Neural cell (in vitro differentiated cells): ENCODE results near the gene OR12D3. TPM values are rescaled to one million over a fixed set of nuclear protein-coding genes. Genes with fewer than 3 reads are reported as not detected.

ENCODE experiments used
- H2AFZ ChIP-seq: fragments of 200-600, 300-800 bp; sonication (generic), shearing (Covaris generic); 2 replicates; pipeline ENCODE4 v1.6.0; 2014; ENCODE audit warnings: low read depth, mild to moderate bottlenecking, antibody characterized with exemption, low read length, moderate library complexity
- H3F3A ChIP-seq: fragments of 200-600 bp; shearing (Covaris generic); 2 replicates; pipeline ENCODE4 v1.6.1; 2016; ENCODE audit warnings: mild to moderate bottlenecking, moderate library complexity, mixed read lengths, antibody characterized with exemption, low read length; ENCODE audit not compliant: insufficient read depth, poor library complexity, severe bottlenecking
- H3K27ac ChIP-seq: fragments of 200-600, 300-800 bp; sonication (generic), shearing (Covaris generic); 2 replicates; pipeline ENCODE4 v1.5.1; 2014; ENCODE audit warnings: mild to moderate bottlenecking, low read length, moderate library complexity
- H3K27me3 ChIP-seq: fragments of 300-800, 200-600 bp; sonication (generic), shearing (Covaris generic); 2 replicates; pipeline ENCODE4 v1.6.0; 2014; ENCODE audit warnings: mild to moderate bottlenecking, low read depth, low read length, moderate library complexity; ENCODE audit not compliant: insufficient read depth
- H3K36me3 ChIP-seq: fragments of 300-800, 200-600 bp; sonication (generic), shearing (Covaris generic); 2 replicates; pipeline ENCODE4 v1.5.1; 2014; ENCODE audit warnings: mild to moderate bottlenecking, antibody characterized with exemption, low read length, moderate library complexity; ENCODE audit not compliant: insufficient read depth
- H3K4me2 ChIP-seq: fragments of 300-800, 200-600 bp; sonication (generic), shearing (Covaris generic); 2 replicates; pipeline ENCODE4 v1.6.0; 2014; ENCODE audit warnings: mild to moderate bottlenecking, low read length
- H3K4me3 ChIP-seq: fragments of 300-800, 200-600 bp; sonication (generic), shearing (Covaris generic); 2 replicates; pipeline ENCODE4 v1.5.1; 2014; ENCODE audit warnings: mild to moderate bottlenecking, low read length, moderate library complexity
- H3K79me2 ChIP-seq: fragments of 200-600 bp; shearing (Covaris generic); replicated peaks from 2 replicates; pipeline ENCODE4 v1.6.0; 2014; ENCODE audit warnings: mild to moderate bottlenecking, low read length, moderate library complexity; ENCODE audit not compliant: insufficient read depth
- H3K9ac ChIP-seq: fragments of 300-800, 200-600 bp; sonication (generic), shearing (Covaris generic); 2 replicates; pipeline ENCODE4 v1.6.1; 2016; ENCODE audit warnings: mild to moderate bottlenecking, low read length, mixed read lengths
- H3K9me2 ChIP-seq: fragments of 200-600 bp; shearing (Covaris generic); 2 replicates; pipeline ENCODE4 v1.6.1; 2016; ENCODE audit warnings: mild to moderate bottlenecking, low read length, mixed read lengths; ENCODE audit not compliant: insufficient read depth
- H3K9me3 ChIP-seq: fragments of 200-600, 300-800 bp; sonication (generic), shearing (Covaris generic); 2 replicates; pipeline ENCODE4 v1.6.1; 2016; ENCODE audit warnings: mild to moderate bottlenecking, mixed run types, low read length, moderate library complexity, mixed read lengths
- H4K20me1 ChIP-seq: fragments of 200-600 bp; shearing (Covaris generic); 2 replicates; pipeline ENCODE4 v1.6.1; 2016; ENCODE audit warnings: mild to moderate bottlenecking, mixed run types; ENCODE audit not compliant: insufficient read depth
- EP300 ChIP-seq: fragments of 450-650 bp; conservative IDR thresholded peaks from 2 replicates; pipeline ENCODE4 v1.6.1; 2014; ENCODE audit warnings: antibody characterized with exemption, mild to moderate bottlenecking, moderate library complexity; ENCODE audit not compliant: poor library complexity, severe bottlenecking
- EZH2 ChIP-seq: fragments of 200-600, 300-800 bp; shearing (Covaris generic), sonication (generic); IDR thresholded peaks from 2 replicates; pipeline ENCODE4 v1.6.1; 2014; ENCODE audit warnings: antibody characterized with exemption, low read length, borderline replicate concordance, mild to moderate bottlenecking; ENCODE audit not compliant: insufficient read depth, poor library complexity, severe bottlenecking
- MXI1 ChIP-seq: fragments of 450-650 bp; conservative IDR thresholded peaks from 2 replicates; pipeline ENCODE4 v1.6.1; 2014; ENCODE audit warnings: antibody characterized with exemption, mild to moderate bottlenecking; ENCODE audit not compliant: poor library complexity, severe bottlenecking
- POLR2AphosphoS5 ChIP-seq: IDR thresholded peaks from 2 replicates; pipeline ENCODE4 v1.6.1; 2012
- RAD21 ChIP-seq: fragments of 450-650 bp; conservative IDR thresholded peaks from 2 replicates; pipeline ENCODE4 v1.6.1; 2014; ENCODE audit warnings: antibody characterized with exemption, mild to moderate bottlenecking, moderate library complexity
- SMC3 ChIP-seq: fragments of 450-650 bp; conservative IDR thresholded peaks from 2 replicates; pipeline ENCODE4 v1.6.1; 2014; ENCODE audit warnings: antibody characterized with exemption, mild to moderate bottlenecking, moderate library complexity; ENCODE audit not compliant: poor library complexity
- TAF1 ChIP-seq: IDR thresholded peaks from 2 replicates; pipeline ENCODE4 v1.6.1; 2012; ENCODE audit warnings: low read depth
- polyA plus RNA-seq: library from polyadenylated mRNA; depleted of rRNA; stranded (reverse); fragments of >200 nt; gene quantifications from 2 replicates; pipeline ENCODE4 v1.2.3, GENCODE V29; 2014
- TF ChIP-seq, protein P1 (sequence below): fragments of 450-650 bp; IDR thresholded peaks from 2 replicates; pipeline ENCODE4 v1.5.1; 2014; ENCODE audit warnings: antibody characterized with exemption, mild to moderate bottlenecking, moderate library complexity; ENCODE audit not compliant: poor library complexity, severe bottlenecking
- TF ChIP-seq, protein P2 (sequence below): IDR thresholded peaks from 2 replicates; pipeline ENCODE4 v1.6.1; 2012; ENCODE audit warnings: borderline replicate concordance

OR12D3 gene
- polyA plus RNA-seq, 1 donor from 2014 or later, result not detected

DNA sequence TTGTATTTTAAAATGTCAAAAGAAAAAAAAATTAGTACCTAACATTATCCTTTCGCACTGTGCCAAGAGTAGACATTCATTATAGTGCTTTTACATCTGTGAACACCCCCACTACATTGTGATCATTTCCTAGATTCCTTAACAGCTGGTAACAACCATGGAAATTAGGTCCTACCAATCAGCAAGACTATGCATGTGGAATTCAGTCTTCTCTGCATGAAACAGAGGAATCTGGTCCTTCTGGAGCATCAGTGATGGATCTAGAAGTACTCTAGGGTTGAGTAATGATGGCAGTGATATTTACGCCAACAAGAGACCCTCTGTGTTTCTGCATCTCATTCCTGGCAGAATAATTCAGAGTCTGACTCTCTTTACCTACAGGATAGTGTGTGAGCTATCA lies 49.1 kb upstream of the OR12D3 start:
- no peaks in the 10 kb centered on the region for H3K79me2 ChIP-seq
- no peaks in the 10 kb centered on the region for H3F3A ChIP-seq
- H3K9me2 ChIP-seq, result no peaks in the 10 kb centered on the region
- no peaks in the 10 kb centered on the region for H3K9me3 ChIP-seq
- no peaks in the 10 kb centered on the region for H3K36me3 ChIP-seq
- H3K4me3 ChIP-seq, result no peak overlapping the region
- H3K27me3 ChIP-seq, result no peaks in the 10 kb centered on the region
- H3K9ac ChIP-seq, result no peak overlapping the region
- H2AFZ ChIP-seq, result no peak overlapping the region
- TF ChIP-seq TAF1, result no peak
- no peak for TF ChIP-seq POLR2AphosphoS5
- TF ChIP-seq EP300, result no peak
- TF ChIP-seq RAD21, result no peak
- TF ChIP-seq, protein P1, sequence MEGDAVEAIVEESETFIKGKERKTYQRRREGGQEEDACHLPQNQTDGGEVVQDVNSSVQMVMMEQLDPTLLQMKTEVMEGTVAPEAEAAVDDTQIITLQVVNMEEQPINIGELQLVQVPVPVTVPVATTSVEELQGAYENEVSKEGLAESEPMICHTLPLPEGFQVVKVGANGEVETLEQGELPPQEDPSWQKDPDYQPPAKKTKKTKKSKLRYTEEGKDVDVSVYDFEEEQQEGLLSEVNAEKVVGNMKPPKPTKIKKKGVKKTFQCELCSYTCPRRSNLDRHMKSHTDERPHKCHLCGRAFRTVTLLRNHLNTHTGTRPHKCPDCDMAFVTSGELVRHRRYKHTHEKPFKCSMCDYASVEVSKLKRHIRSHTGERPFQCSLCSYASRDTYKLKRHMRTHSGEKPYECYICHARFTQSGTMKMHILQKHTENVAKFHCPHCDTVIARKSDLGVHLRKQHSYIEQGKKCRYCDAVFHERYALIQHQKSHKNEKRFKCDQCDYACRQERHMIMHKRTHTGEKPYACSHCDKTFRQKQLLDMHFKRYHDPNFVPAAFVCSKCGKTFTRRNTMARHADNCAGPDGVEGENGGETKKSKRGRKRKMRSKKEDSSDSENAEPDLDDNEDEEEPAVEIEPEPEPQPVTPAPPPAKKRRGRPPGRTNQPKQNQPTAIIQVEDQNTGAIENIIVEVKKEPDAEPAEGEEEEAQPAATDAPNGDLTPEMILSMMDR, result no peak
- no peak for TF ChIP-seq SMC3
- no peak for TF ChIP-seq MXI1
- TF ChIP-seq, protein P2, sequence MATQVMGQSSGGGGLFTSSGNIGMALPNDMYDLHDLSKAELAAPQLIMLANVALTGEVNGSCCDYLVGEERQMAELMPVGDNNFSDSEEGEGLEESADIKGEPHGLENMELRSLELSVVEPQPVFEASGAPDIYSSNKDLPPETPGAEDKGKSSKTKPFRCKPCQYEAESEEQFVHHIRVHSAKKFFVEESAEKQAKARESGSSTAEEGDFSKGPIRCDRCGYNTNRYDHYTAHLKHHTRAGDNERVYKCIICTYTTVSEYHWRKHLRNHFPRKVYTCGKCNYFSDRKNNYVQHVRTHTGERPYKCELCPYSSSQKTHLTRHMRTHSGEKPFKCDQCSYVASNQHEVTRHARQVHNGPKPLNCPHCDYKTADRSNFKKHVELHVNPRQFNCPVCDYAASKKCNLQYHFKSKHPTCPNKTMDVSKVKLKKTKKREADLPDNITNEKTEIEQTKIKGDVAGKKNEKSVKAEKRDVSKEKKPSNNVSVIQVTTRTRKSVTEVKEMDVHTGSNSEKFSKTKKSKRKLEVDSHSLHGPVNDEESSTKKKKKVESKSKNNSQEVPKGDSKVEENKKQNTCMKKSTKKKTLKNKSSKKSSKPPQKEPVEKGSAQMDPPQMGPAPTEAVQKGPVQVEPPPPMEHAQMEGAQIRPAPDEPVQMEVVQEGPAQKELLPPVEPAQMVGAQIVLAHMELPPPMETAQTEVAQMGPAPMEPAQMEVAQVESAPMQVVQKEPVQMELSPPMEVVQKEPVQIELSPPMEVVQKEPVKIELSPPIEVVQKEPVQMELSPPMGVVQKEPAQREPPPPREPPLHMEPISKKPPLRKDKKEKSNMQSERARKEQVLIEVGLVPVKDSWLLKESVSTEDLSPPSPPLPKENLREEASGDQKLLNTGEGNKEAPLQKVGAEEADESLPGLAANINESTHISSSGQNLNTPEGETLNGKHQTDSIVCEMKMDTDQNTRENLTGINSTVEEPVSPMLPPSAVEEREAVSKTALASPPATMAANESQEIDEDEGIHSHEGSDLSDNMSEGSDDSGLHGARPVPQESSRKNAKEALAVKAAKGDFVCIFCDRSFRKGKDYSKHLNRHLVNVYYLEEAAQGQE, result no peak
- no peak for TF ChIP-seq EZH2
- H3K27ac ChIP-seq, result no peak overlapping the region
- H3K4me2 ChIP-seq, result no peak overlapping the region
- no peaks in the 10 kb centered on the region for H4K20me1 ChIP-seq

DNA sequence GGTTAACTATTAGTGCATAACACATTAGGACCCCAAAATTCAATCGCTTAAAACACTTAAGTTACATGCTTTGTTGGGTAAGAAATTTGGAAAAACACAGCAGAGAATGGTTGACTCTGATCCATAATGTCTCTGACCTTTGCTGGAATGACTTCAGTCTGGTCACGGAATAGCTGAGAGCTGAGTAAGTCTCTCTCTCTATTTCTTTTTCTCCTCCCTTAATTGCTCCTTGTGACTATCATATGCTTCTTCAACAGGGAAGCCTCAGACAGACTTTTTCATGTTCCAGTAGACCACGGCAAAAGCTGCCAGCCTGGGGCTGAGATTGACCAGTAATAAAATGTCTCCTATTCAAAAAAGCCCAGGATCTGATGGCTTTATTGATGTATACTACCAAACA lies 44.4 kb upstream of the OR12D3 start:
- Histone ChIP-seq H3K4me3 (no peak overlapping the region), H3K9me2 (no peaks in the 10 kb centered on the region), H3K4me2 (no peak overlapping the region), H3K36me3 (no peaks in the 10 kb centered on the region), H3K9me3 (no peaks in the 10 kb centered on the region), H4K20me1 (no peaks in the 10 kb centered on the region), H3K27me3 (no peaks in the 10 kb centered on the region), H2AFZ (no peak overlapping the region), H3K27ac (no peak overlapping the region), H3K79me2 (no peaks in the 10 kb centered on the region), H3F3A (no peaks in the 10 kb centered on the region), H3K9ac (no peak overlapping the region)
- TF ChIP-seq TAF1, result no peak
- TF ChIP-seq, protein P2, result no peak
- TF ChIP-seq EZH2, result no peak
- no peak for TF ChIP-seq POLR2AphosphoS5
- TF ChIP-seq, protein P1, result no peak
- TF ChIP-seq RAD21, result no peak
- TF ChIP-seq SMC3, result no peak
- TF ChIP-seq MXI1, result no peak
- TF ChIP-seq EP300, result no peak
